ENCODE data around the gene ABAT.
"Not testable (repeated sequence)": the region's sequence is repeated elsewhere in the genome, so short reads cannot be mapped to it uniquely, and the experiment has no call there.

Gene ABAT

GRCh38 chr16:8649829-8650554 lies 24.4 kb upstream of the ABAT start:
- DNase-seq = no peak

- not testable (repeated sequence) for DNase-seq
These were observed 22.5 kb upstream of the ABAT start for GRCh38 chr16:8651958-8652357.

DNA sequence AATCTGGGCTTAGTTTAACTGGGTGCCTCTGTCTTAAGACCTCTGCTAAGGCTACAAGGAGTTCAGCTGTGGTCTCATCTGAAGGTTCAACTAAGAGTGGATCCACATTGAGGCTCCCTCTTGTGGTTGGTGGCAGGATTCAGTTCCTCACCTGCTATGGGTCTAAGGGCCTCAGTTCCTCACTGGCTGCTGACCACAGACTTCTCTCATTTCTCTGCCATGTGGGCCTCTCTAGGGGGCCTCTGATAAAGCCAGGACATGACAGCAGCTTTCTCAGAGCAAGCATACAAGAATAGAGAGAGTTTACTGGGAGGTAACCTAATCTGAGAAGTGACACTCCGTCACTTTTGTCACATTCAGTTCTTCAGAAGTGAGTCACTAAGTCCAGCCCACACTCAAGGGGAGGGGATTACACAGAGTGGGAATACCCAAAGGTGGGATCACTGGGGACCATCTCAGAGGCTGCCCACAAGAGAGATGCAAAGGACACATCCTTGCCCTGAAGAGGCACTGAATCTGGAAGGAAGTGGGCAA lies 19.2 kb upstream of the ABAT start:
- DNase-seq = no peak

DNA sequence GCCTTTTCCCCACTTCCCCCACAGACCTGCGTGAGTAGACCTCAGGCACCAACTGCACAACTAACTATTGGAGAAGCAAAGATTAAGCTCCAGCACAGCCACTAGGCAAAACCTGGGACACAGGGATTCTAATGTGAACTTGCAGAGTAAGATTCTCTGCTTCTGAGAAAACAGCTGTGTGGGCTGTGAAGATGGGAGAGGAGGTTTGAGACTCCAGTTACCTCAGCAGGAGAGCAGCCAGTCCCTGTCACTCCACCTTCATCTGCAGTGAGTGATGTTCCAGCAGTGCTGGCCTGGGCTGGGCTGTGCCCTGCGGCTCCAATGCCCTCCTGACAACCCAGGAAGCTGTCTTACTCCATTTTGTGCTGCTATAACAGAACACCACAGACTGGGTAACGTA lies 18.0 kb upstream of the ABAT start:
- DNase-seq = no peak

GRCh38 chr16:8660841-8661301 lies 13.5 kb upstream of the ABAT start:
- DNase-seq = peak; percentile 58

GRCh38 chr16:8661703-8662102 lies 12.7 kb upstream of the ABAT start:
- no peak for DNase-seq

GRCh38 chr16:8663192-8664089 lies 11.0 kb upstream of the ABAT start:
- no peak for DNase-seq

GRCh38 chr16:8665529-8665928 lies 8.9 kb upstream of the ABAT start:
- no peak for DNase-seq

- DNase-seq = no peak
These were observed 6.9 kb upstream of the ABAT start for GRCh38 chr16:8667492-8667891.

DNA sequence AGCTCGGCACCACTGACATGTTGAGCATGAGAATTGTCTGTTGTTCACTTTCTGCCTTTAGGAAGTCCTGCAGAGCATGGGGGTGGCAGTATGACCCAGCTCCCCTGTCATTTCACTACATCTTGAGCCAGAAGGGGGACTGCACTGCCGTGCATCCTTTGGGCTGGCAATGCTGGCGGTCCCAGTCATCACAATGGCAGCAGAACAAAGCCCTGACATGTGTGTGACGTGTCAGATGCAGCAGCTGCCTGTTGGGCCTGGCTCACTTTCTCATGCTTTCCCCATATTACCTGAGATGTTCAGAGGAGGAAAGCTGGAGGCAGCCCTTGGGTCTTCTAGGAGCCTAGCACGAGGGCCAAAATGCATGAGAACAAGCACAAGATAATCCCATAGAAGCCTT lies 6.3 kb upstream of the ABAT start:
- DNase-seq = no peak

DNA sequence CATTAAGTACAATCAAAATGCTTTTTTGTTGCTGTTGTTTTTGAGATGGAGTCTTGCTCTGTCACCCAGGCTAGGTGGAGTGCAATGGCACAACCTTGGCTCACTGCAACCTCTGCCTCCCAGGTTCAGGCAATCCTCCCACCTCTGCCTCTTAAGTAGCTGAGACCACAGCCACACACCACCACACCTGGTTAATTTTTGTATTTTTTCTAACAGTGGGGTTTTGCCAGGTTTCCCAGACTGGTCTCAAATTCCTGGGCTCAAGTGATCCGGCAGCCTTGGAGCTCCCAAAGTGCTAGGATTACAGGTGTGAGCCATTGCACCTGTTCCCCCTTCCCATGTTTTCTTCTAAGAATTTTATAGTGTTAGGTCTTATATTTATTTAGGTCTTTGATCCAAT lies 4.9 kb upstream of the ABAT start:
- no peak for DNase-seq

DNA sequence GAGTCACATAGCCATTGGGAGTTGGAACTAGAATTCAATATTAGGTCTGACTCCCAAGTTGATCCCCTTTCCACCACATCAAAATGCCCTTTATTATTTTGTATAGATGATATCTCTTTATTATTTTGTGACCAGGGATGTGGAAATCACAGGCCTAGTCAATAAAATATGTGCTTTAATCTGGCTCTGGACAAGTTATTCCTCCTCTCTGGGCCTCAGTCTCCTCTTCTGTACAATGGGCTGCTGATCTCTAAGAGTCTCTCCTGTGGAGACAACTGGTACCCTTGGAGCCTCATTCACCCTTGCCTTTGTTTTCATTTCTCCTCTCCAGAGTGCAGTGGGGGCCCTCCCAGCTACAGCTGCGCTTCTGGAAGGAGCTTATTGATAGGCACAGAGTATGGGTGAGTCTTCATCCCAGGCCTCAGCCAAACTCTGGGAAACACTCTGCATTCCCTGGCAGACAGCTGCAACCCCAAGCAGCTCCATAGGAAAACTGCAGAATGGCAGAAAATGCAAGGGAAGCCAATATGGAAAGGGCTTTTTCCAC lies 4.3 kb upstream of the ABAT start:
- DNase-seq = no peak

DNA sequence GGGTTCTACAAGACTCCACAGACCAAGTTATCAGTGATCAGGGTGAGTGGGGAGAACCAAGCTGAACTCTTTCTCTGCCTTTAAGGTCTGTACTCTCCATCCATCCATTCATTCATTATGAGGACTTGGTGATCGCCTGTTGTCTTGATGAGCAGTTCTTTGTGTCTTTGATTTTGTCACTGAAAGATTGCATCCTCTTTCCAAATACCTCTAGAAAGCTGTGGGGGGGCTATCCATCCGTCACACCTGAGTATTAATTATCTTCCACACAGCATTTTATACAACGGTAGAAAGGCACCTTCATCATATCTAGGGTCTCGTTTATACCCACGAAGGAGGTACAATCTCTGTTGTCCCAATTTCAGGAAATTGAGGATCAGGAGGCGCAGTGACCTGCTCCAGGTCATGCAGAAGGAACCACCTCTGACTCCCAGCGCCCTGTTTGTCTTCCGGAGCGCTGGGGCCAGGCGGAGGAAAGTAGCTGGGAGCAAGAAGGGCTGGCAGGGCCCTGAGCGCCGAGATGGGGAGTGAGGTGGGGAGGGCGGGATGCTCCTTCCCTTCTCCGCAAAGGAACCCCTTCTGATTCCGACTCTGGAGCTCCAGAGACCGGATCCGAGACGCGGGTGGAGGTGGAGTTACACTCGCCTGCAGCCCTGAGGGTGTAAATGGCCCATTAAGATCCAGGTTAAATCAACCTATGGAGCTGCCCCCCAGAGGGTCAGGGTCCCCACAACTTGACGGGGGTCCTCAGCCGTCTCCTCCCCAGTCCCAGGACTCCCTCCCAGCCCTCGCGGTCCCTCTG lies 605 bp upstream of the ABAT start:
- DNase-seq = no peak

DNA sequence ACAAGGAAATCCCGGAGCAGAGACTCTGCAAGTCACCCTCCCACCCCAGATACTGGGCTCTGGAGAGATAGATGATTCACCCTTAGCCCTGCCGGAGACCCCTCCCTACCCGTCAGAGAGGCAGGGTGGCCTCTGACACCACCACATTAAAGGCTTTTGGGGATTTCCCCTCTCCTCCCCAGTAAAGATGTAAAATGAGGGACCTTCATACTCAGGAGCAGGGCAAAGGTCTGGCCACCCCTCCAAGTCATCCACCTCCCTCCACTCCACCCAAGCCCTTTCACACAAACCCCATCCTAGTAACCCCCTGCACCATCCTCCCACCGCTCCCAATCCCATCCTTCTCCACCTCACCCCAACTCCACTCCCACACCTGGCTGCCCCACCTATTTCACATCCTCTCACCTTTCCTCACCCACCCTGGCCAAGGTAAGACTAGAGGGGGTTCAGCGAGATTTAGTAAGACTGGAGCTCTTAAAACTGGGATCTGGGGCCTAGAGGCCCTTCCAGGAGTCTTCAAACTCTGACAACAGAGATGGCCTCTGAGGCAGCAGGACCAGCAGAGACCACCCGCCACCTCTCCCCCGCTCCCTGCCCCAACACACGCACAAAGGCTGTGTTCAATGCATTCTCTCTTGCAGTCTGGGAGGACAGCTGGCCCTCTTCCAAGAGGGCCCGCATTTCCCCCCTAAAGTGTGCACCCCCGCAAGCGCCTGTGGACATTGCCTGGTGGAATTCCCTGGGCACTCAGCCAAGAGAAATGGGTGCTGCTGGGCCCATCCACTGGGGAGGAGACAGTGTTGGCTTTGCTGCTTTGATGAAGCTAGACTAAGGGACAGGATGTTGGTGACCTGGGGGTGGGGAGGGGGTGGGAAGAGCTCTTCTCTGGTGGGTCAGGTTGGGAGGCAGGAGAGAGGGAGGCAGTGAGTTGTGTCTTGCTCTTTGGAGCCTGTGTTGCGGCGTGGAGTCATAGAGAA lies 1.1 kb downstream of the ABAT start:
- peak; percentile 23 for DNase-seq

DNA sequence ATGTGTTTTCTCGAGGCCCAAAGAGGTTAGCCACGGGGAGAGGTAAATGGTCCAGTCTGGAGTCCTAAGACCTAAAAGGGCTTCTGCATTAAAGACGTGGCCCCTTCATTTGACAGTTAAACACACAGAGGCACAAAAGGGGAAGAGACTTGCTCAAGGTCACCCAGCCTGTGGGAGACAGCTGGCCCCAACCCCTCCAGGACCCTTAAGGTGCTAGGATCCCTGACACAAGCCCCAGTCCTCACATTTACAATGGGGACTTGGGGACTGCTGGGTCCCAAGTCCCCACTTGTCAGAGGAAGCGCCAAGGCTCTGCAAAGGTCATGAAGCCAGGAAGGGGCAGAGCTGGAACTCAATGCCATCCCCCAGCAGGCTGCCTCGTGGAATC lies 1.7 kb downstream of the ABAT start:
- no peak for DNase-seq

DNA sequence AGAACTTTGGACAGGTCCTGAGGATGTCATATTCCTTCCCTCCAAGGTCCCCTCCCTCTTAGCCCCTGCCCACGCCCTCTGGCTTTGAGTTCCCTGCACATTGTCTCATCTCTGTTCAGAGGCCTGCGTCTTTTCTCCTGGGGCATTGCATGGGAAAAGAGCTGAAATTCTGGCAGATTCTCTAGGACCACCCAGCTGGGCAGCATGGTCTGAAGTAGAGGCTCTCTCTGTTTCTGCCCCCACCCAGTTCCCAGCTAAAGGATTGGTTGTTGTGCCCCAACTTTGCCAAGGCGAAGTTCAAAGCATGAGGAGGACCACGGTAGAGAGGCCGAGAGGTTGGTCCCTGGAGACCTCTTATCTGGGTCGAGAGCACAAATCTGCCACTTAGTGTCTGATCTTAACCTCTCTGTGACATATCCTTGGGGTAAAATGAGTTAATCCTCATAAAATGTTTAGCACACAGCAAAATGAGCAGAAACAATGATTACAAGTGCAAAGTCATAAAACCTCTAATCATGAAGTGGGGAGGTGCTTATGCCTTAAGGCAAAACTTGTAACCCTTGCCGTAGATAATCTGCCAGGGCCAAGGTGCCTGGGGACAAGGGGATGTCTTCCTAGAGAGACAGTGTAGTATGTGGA lies 2.4 kb downstream of the ABAT start:
- no peak for DNase-seq

DNA sequence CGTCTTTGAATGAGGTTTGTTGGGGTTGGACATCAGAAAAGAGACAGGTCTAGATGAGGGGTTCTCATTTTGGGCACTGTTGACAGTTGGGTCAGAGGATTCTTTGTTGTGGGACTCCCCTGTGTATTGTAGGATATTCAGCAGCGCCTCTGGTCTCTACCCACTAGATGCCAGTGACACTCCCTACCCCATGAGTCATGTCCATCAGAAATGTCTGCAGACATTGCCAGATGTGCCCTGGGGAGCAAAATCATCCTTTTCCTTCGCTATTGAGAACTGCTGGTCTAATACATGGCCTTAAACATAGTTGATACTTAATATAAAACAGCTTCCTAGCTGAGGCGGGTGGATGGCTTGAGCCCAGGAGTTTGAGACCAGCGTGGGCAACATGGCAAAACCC lies 3.1 kb downstream of the ABAT start:
- DNase-seq = no peak

GRCh38 chr16:8678068-8678927 lies 3.9 kb downstream of the ABAT start:
- peak; percentile 53 for DNase-seq

GRCh38 chr16:8679151-8679550 lies 4.7 kb downstream of the ABAT start:
- DNase-seq = peak; percentile 42
